ENCODE data around the gene ZNF668.

ZNF668 gene

GRCh38 chr16:31094424-31095120, 20.5 kb upstream of the ZNF668 start, which contains the start of gene VKORC1:
Gene VKORC1, minus strand, starts transcription at chr16:31094797. Its CDS starts 68 bp downstream, at chr16:31094729.
- DNase-seq (ENCODE audit: low read depth) = peak; percentile 93
- TF ChIP-seq CTCF (conservative IDR thresholded peaks at IDR 0.05; ENCODE audit: low read depth, low read length) = no peak
- peak within 1 kb of the TSS; percentile 89 for H3K4me3 ChIP-seq (ENCODE audit: low read length)

- TF ChIP-seq CTCF (conservative IDR thresholded peaks at IDR 0.05; ENCODE audit: low read depth, low read length) = no peak
- no peak for DNase-seq (ENCODE audit: low read depth)
Measured at GRCh38 chr16:31094088-31094423, 20.0 kb upstream of the ZNF668 start.

GRCh38 chr16:31093132-31093703, 19.2 kb upstream of the ZNF668 start:
- peak overlapping the region; percentile 89 for H3K4me3 ChIP-seq (ENCODE audit: low read length)
- DNase-seq (ENCODE audit: low read depth) = no peak
- TF ChIP-seq CTCF (conservative IDR thresholded peaks at IDR 0.05; ENCODE audit: low read depth, low read length) = no peak

More at GRCh38 chr16:31094088-31094423, 20.0 kb upstream of the ZNF668 start:
- H3K4me3 ChIP-seq (ENCODE audit: low read length) = peak overlapping the region; percentile 89

GRCh38 chr16:31092330-31092729, 18.3 kb upstream of the ZNF668 start:
- no peak overlapping the region for H3K4me3 ChIP-seq (ENCODE audit: low read length)
- no peak for DNase-seq (ENCODE audit: low read depth)
- no peak for TF ChIP-seq CTCF (conservative IDR thresholded peaks at IDR 0.05; ENCODE audit: low read depth, low read length)

GRCh38 chr16:31090540-31090939, 16.5 kb upstream of the ZNF668 start:
- no peak for DNase-seq (ENCODE audit: low read depth)
- H3K4me3 ChIP-seq (ENCODE audit: low read length) = no peak overlapping the region
- no peak for TF ChIP-seq CTCF (conservative IDR thresholded peaks at IDR 0.05; ENCODE audit: low read depth, low read length)

GRCh38 chr16:31089199-31089598, 15.2 kb upstream of the ZNF668 start:
- DNase-seq (ENCODE audit: low read depth) = no peak
- TF ChIP-seq CTCF (conservative IDR thresholded peaks at IDR 0.05; ENCODE audit: low read depth, low read length) = no peak
- no peak overlapping the region for H3K4me3 ChIP-seq (ENCODE audit: low read length)
